Measurements from ENCODE around the gene AFF1.

GRCh38 chr4:86948276-86948675, 13.5 kb downstream of the AFF1 start:
- TF ChIP-seq, protein P1, sequence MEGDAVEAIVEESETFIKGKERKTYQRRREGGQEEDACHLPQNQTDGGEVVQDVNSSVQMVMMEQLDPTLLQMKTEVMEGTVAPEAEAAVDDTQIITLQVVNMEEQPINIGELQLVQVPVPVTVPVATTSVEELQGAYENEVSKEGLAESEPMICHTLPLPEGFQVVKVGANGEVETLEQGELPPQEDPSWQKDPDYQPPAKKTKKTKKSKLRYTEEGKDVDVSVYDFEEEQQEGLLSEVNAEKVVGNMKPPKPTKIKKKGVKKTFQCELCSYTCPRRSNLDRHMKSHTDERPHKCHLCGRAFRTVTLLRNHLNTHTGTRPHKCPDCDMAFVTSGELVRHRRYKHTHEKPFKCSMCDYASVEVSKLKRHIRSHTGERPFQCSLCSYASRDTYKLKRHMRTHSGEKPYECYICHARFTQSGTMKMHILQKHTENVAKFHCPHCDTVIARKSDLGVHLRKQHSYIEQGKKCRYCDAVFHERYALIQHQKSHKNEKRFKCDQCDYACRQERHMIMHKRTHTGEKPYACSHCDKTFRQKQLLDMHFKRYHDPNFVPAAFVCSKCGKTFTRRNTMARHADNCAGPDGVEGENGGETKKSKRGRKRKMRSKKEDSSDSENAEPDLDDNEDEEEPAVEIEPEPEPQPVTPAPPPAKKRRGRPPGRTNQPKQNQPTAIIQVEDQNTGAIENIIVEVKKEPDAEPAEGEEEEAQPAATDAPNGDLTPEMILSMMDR (IDR thresholded peaks at IDR 0.05): no peak
- TF ChIP-seq POLR2A (IDR thresholded peaks at IDR 0.05): no peak
